Measurements from ENCODE around the gene XKR7. TPM values are rescaled to one million over a fixed set of nuclear protein-coding genes. Genes with fewer than 3 reads are reported as not detected.
"Not testable (repeated sequence)": the region's sequence is repeated elsewhere in the genome, so short reads cannot be mapped to it uniquely, and the experiment has no call there.

Gene XKR7
- polyA plus RNA-seq, 3 donors from 2014 or later = not detected

DNA sequence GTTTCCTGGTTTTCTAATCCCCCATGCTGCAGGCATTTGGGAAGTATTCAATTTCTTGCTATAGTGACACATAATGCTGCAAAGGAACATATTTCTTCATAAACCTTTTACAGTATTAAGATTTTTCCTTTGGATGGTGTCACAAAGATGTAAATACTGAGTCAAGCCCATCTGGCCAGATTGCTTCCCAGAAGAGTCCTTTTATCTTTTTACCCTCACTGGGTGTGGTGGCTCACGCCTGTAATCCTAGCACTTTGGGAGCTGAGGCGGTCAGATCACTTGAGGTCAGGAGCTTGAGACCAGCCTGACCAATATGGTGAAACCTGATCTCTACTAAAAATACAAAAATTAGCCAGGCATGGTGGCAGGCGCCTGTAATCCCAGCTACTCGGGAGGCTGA, 38.3 kb upstream of the XKR7 start:
- H3K36me3 Mint-ChIP-seq; H3K4me3 Mint-ChIP-seq; H3K4me1 Mint-ChIP-seq; H3K27me3 Mint-ChIP-seq (ENCODE audit: low read depth in 3 of 3); H3K9me3 Mint-ChIP-seq; DNase-seq; H3K27ac Mint-ChIP-seq: not testable (repeated sequence)

DNA sequence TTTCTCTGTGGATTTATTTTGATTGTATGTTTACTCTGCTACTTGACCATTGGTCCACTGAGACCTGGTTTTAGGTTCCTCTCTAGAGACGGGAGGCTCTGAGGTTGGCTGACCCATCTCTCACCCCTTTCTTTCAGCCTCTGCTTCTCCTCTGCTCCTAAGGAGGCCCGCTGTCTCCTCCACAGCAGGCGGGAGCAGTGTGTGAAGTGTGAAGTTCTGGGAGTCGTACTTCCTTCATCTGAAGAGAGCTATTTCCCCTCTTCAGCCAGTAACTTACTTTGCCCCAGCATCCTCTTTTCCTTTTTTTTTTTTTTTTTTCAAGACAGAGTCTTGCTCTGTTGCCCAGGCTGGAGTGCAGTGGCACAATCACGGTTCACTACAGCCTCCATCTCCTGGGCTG, 37.2 kb upstream of the XKR7 start:
- Mint-ChIP-seq H3K4me3 (no peak overlapping the region), H3K27ac (no peak overlapping the region), H3K9me3 (no peaks in the 10 kb centered on the region)

DNA sequence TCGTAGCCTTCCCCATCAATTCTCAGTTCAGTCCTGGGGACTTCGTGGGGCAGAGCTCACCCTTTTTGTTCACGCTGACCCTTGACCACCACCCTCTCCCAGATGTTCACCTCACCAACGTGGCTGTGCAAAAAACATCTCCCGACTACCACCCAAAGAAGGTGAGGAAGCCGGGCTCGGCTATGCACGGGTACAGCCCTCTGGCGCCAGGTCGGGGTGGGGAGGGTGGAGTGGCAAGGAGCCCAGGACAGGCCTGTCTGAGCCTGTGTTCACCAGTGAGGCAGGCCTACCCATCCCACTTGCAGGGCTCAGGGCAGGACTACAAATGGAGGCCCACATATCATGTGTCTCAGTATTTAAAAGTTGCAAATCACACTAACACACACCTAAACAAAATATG, 34.3 kb upstream of the XKR7 start:
- no peak overlapping the region for H3K4me3 Mint-ChIP-seq
- H3K27ac Mint-ChIP-seq = no peak overlapping the region
- no peak for DNase-seq
- H3K27me3 Mint-ChIP-seq (ENCODE audit: low read depth in 3 of 3) = peaks cover 0 to 3% (median 0%) of the 10 kb centered on the region in 3 donors
- H3K36me3 Mint-ChIP-seq = no peaks in the 10 kb centered on the region
- no peaks in the 10 kb centered on the region for H3K4me1 Mint-ChIP-seq
- no peaks in the 10 kb centered on the region for H3K9me3 Mint-ChIP-seq

More for the DNA sequence above, 37.2 kb upstream of the XKR7 start:
- Mint-ChIP-seq H3K4me1 (no peaks in the 10 kb centered on the region), H3K36me3 (no peaks in the 10 kb centered on the region), H3K27me3 (ENCODE audit: low read depth in 3 of 3) (peaks cover 0 to 3% (median 1%) of the 10 kb centered on the region in 3 donors)
- no peak for DNase-seq

DNA sequence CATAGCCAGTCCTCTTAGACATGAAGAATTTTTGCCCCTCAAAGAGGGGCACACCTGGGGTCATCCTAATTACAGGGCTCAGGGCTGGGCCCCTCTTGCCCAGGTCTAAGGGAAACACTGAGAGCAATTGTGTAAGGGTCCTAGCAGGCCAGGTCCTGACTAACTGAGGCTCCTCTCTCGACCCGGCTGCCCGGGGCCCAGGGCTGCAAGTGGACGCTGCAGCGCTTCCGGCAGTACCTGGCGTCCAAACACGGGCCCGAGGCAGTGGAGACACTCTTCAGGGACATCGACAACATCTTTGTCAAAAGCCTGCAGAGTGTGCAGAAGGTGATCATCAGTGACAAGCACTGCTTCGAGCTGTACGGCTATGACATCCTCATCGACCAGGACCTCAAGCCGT, 33.5 kb upstream of the XKR7 start:
- Mint-ChIP-seq H3K27me3 (ENCODE audit: low read depth in 3 of 3) (peaks cover 0 to 3% (median 0%) of the 10 kb centered on the region in 3 donors), H3K36me3 (no peaks in the 10 kb centered on the region), H3K9me3 (no peaks in the 10 kb centered on the region), H3K4me1 (no peaks in the 10 kb centered on the region), H3K27ac (no peak overlapping the region), H3K4me3 (no peak overlapping the region)
- no peak for DNase-seq

DNA sequence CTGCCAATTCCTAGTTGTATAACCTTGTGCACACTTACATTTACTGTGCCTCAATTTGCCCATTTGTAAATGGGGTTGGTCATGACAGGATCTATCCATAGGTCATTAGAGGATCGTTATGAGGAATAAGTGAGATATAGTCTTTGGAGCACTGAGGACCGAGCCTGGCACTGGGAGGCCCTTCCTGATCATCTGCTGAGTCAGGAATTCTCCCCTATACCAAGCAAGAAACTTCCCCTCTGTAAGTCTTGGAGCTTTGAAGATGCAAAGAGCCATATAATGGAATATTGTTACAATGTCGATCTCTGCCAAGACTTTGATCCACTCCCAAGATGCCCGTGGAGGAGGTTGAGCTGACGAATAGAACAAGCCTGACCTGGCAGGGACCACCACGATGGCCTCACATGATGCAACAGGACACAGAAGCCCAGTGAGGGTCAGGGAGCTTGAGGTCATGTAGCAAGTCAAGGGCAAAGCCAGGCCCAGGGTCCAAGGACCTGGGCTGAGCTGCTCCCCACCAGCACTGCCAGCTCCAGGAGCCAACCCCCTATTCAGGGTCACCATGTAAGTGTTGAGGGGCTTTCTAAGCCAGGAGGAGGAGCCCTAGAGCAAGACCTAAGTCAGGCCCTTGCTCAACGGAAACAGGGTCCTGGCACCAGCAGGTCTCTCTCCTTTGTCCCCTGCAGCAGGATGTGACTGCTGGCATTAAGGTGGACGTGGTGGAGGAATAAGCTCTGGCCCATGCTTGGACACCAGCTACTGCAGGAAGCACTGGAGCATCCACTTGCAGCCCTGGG, 32.8 kb upstream of the XKR7 start:
- no peaks in the 10 kb centered on the region for H3K4me1 Mint-ChIP-seq
- peaks cover 0 to 3% (median 0%) of the 10 kb centered on the region in 3 donors for H3K27me3 Mint-ChIP-seq (ENCODE audit: low read depth in 3 of 3)
- H3K9me3 Mint-ChIP-seq = no peaks in the 10 kb centered on the region
- no peak for DNase-seq
- no peak overlapping the region for H3K4me3 Mint-ChIP-seq
- H3K27ac Mint-ChIP-seq = no peak overlapping the region
- H3K36me3 Mint-ChIP-seq = no peaks in the 10 kb centered on the region

DNA sequence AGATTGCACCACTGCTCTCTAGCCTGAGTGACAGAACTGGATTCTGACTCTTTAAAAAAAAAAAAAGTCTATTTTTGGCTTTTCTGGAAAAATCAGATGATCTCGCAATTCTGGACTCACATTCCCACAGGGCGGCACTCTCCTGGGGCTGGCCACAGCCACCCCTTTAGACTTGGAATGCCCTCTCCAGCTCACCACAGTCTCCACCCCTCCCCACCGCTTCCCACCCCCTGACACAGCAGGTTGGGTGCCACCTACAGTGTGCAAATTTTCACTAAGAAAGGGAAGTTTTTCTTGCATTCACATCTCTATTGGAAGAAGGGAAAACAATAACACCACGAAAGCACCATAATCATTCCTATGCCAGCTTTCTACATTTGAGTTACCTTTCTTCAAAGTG, 31.5 kb upstream of the XKR7 start:
- H3K9me3 Mint-ChIP-seq = no peaks in the 10 kb centered on the region
- no peak overlapping the region for H3K27ac Mint-ChIP-seq
- no peak for DNase-seq
- no peaks in the 10 kb centered on the region for H3K4me1 Mint-ChIP-seq
- no peaks in the 10 kb centered on the region for H3K36me3 Mint-ChIP-seq
- H3K4me3 Mint-ChIP-seq = no peak overlapping the region
- peaks cover 0 to 2% (median under 1%) of the 10 kb centered on the region in 3 donors for H3K27me3 Mint-ChIP-seq (ENCODE audit: low read depth in 3 of 3)

DNA sequence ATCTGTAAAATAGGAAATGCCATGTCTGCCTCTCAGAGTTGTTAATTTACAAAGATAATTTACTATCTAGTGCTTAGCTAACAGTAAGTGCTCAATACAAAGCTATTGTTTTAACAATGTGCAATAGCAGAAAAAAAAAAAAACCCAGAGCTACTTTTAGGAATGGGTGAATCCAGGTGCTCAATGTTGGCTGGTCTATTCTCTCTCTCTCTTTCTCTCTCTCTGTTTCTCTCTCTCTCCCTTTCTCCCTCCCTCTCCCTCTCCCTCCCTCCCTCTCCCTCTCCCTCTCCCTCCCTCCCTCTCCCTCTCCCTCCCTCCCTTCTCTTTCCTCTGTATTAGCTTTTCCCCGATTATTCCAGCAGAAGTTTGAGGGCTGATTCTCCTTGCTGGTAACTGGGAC, 30.1 kb upstream of the XKR7 start:
- no peak for DNase-seq
- Mint-ChIP-seq H3K36me3 (peaks cover 0 to 5% (median 0%) of the 10 kb centered on the region in 3 donors), H3K9me3 (no peaks in the 10 kb centered on the region), H3K4me1 (no peaks in the 10 kb centered on the region), H3K4me3 (no peak overlapping the region), H3K27ac (no peak overlapping the region), H3K27me3 (ENCODE audit: low read depth in 3 of 3) (peaks cover 0 to 2% (median 1%) of the 10 kb centered on the region in 3 donors)

DNA sequence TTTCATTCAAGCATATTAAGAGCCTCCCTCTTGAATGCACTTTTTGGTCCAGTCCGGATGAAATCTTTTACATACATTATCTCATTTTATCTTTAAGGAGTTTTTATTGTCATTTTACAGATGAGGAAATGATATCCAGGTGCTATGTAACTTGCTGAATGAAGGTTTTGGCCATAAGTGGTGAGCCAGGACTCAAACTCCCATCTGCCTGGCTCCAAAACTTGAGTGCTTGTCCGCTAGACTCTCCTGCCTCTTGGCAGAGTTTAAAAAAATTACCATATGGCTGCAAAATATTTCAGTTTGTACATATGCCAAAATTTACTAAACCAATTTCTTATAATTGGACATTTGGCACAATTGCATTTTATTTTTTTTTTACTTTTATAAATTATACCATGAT, 28.3 kb upstream of the XKR7 start:
- no peaks in the 10 kb centered on the region for H3K4me1 Mint-ChIP-seq
- DNase-seq = no peak
- no peaks in the 10 kb centered on the region for H3K9me3 Mint-ChIP-seq
- H3K27me3 Mint-ChIP-seq (ENCODE audit: low read depth in 3 of 3) = peaks cover 0 to 4% (median 1%) of the 10 kb centered on the region in 3 donors
- H3K27ac Mint-ChIP-seq = peak overlapping the region in 1 of 6 donors; percentile 4
- H3K4me3 Mint-ChIP-seq = no peak overlapping the region
- peaks cover 2 to 8% (median 3%) of the 10 kb centered on the region in 3 donors for H3K36me3 Mint-ChIP-seq

DNA sequence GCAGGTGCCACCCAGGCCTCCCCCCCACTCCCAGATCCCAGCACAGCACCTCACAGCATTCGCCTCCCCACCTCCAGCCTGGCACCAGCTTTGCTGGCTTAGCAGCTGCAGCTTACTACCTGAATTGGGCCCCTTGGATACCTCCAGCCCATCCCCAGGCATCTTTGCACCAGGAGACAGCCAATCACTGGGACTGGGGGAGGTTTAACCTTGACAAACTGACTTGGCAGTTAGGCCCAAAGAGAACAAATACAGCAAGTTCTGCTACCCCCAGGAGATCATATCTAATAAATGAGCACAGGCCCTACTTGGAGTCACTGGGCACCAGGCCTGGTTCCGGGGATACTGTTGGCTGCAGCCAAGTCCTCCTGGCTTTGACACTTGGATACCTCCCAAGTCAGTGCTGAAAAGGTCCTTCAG, 24.9 kb upstream of the XKR7 start:
- Mint-ChIP-seq H3K4me1 (no peaks in the 10 kb centered on the region), H3K27ac (no peak overlapping the region), H3K9me3 (no peaks in the 10 kb centered on the region), H3K4me3 (no peak overlapping the region), H3K27me3 (ENCODE audit: low read depth in 3 of 3) (peaks cover 0 to 4% (median 1%) of the 10 kb centered on the region in 3 donors), H3K36me3 (peaks cover 7 to 25% (median 15%) of the 10 kb centered on the region in 3 donors)
- no peak for DNase-seq

DNA sequence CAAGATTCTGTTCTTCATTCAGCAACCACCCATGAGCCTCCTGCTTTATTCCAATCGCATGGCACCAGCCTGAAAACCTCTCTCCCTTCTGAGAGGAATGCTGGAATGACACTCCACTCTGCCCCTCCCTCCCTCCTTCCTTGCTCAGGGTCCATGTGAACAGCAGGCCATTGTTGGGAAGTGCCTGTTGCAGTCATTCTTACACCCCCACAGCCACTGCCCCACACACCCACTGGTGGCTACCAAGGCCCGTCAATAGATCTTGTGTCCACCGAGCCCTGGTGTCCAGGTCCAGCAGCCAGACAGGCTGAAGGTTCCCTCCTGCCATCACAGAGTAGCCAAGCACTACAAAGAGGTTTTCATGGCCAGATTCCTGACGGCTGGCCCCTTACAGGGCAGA, 22.6 kb upstream of the XKR7 start:
- peaks cover 10 to 18% of the 10 kb centered on the region in 2 donors for H3K4me1 Mint-ChIP-seq
- no peak overlapping the region for H3K4me3 Mint-ChIP-seq
- no peak overlapping the region for H3K27ac Mint-ChIP-seq
- H3K27me3 Mint-ChIP-seq (ENCODE audit: low read depth in 3 of 3) = peaks cover 0 to 4% (median 1%) of the 10 kb centered on the region in 3 donors
- no peaks in the 10 kb centered on the region for H3K9me3 Mint-ChIP-seq
- no peak for DNase-seq
- H3K36me3 Mint-ChIP-seq = peaks cover 17 to 39% (median 29%) of the 10 kb centered on the region in 3 donors

DNA sequence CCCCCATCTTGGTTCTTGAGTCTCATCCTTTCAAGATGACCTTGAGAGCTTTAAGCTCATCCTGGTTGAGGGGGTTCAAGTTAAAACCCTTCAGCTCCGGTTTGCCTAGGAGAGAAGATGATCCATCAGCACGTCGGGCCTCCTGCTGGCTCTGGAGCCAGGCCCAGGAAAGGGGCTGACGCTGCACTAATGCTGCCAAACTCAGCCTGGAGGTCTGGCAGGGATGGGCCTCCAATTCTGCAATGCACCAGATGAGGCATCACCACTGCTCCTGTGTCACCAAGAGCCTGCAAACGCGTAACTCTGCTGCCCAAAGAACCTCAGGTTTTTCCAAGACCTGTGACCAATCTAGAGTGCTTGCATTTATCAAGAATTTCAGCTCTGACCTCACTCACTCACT, 22.2 kb upstream of the XKR7 start:
- Mint-ChIP-seq H3K27ac (no peak overlapping the region), H3K4me3 (no peak overlapping the region), H3K36me3 (peaks cover 17 to 39% (median 29%) of the 10 kb centered on the region in 3 donors), H3K4me1 (peaks cover 14 to 23% of the 10 kb centered on the region in 2 donors), H3K9me3 (no peaks in the 10 kb centered on the region), H3K27me3 (ENCODE audit: low read depth in 3 of 3) (peaks cover 0 to 3% (median 1%) of the 10 kb centered on the region in 3 donors)
- DNase-seq = no peak

DNA sequence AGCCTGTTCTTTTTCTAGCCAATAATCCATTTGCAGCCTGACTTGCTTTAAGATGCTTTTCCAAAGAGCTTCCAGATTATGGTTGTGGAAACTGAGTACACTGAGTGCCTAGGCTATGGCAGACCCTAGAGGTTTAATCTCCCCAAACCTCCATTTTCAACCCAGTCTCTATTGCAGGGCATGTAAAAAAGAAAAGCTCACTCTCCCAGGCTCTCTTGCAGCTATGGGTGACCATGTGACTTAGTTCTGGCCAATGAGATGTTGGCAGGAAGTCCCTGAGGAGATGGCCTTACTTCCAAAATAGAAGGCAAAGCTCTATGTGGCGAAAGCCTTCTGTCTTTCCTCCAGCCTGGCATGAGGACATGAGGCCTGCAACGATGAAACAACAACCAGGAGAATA, 19.9 kb upstream of the XKR7 start:
- Mint-ChIP-seq H3K9me3 (no peaks in the 10 kb centered on the region), H3K4me1 (peaks cover 28 to 38% of the 10 kb centered on the region in 2 donors), H3K36me3 (peaks cover 17 to 34% (median 29%) of the 10 kb centered on the region in 3 donors), H3K27ac (no peak overlapping the region), H3K27me3 (ENCODE audit: low read depth in 3 of 3) (peaks cover 3 to 7% (median 7%) of the 10 kb centered on the region in 3 donors), H3K4me3 (no peak overlapping the region)
- DNase-seq = no peak

DNA sequence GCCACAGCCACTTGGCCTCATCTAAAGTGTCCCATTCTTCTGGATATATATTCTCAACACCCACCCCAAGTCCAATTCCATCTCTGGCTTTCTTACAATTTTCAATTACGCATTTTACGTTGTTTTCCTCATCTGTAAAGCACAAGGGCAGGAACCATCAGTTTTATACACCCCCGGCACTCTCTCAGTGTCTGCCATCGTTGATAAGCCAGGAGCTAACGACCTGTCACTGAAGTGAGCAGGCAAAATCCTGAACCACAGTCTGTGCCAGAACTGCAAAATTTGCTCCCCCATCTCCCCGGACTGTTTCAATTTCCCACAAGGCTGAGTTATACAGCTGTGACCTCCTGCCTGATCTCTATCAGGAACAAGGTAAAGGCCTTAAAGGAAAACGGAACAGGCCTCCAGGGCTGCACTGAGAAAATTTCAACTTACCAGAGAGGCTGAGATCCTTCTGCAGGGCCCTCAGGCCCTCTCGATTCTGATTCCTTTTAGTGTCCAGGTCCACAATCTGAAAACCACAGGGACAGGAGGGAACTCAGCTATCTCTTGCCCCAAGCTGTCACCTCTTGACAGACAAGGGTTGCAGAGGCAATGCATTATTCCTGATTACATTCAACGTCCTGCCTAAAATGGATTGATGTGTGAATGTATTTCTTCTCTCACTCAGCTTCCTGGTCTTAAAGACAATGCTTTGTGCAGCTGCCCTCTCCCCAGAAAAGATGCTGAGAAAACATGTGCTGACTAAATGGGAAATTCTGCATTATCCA, 17.9 kb upstream of the XKR7 start:
- H3K4me1 Mint-ChIP-seq = peaks cover 28 to 38% of the 10 kb centered on the region in 2 donors
- no peaks in the 10 kb centered on the region for H3K9me3 Mint-ChIP-seq
- no peak for DNase-seq
- peaks cover 11 to 27% (median 23%) of the 10 kb centered on the region in 3 donors for H3K36me3 Mint-ChIP-seq
- H3K4me3 Mint-ChIP-seq = peak overlapping the region in 4 of 5 donors; percentile 90 to 99 (median 97)
- peaks cover 5 to 12% (median 9%) of the 10 kb centered on the region in 3 donors for H3K27me3 Mint-ChIP-seq (ENCODE audit: low read depth in 3 of 3)
- H3K27ac Mint-ChIP-seq = peak overlapping the region in 4 of 6 donors; percentile 6 to 87 (median 41)

DNA sequence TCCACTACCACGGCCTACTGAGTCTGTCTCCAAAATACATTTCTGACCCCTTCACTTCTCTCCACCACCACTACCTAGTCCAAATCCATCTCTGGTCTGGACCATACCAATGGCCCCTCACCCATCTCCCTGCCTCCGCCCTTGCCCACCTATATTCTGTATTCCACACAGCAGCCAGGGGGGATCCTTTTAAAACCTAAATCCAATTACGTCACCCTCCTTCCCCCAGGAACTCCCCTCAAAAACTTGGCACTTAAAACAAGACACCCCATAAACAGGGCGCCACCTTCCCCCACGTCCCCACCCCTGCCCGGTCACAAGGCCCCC, 16.8 kb upstream of the XKR7 start:
- peak overlapping the region; percentile 90 to 99 (median 97) for H3K4me3 Mint-ChIP-seq
- H3K9me3 Mint-ChIP-seq = no peaks in the 10 kb centered on the region
- H3K4me1 Mint-ChIP-seq = peaks cover 28 to 38% of the 10 kb centered on the region in 2 donors
- no peak for DNase-seq
- H3K27ac Mint-ChIP-seq = peak overlapping the region; percentile 13 to 96 (median 93)
- peaks cover 11 to 22% (median 19%) of the 10 kb centered on the region in 3 donors for H3K36me3 Mint-ChIP-seq
- H3K27me3 Mint-ChIP-seq (ENCODE audit: low read depth in 3 of 3) = peaks cover 5 to 15% (median 12%) of the 10 kb centered on the region in 3 donors
